ENCODE measurements around the gene TRH. TPM values are rescaled to one million over a fixed set of nuclear protein-coding genes. Genes with fewer than 3 reads are reported as not detected.

Gene TRH
- total RNA-seq, result not detected in 2 replicates

GRCh38 chr3:129974564-129974832, at the start of gene TRH:
Gene TRH, plus strand, starts transcription at chr3:129974720. Its CDS starts 1,097 bp downstream, at chr3:129975817.

Other genes starting within 250 kb of the TRH start
- 12.3 and 32.8 TPM in 2 replicates for gene TMCC1, start 81.0 kb upstream of the TRH start, total RNA-seq
- 0.49 TPM in 1 of 2 replicates, not detected in the other for gene ALG1L2, start 107.1 kb downstream of the TRH start, total RNA-seq

Measured in bladder microvascular endothelial cell (primary cell).